BE2C (cell line): Measurements from ENCODE around the gene PHKB.
"Not testable (repeated sequence)": the region's sequence is repeated elsewhere in the genome, so short reads cannot be mapped to it uniquely, and the experiment has no call there.

Source experiments
- DNase-seq: peaks from one replicate; pipeline ENCODE4 v3.0.0-alpha.2; 2020
- H3K27me3 ChIP-seq: fragments of 250-450 bp; sonication (Bioruptor Pico); 2 replicates; pipeline ENCODE4 v1.5.1; 2020; ENCODE audit warnings: mild to moderate bottlenecking
- H3K36me3 ChIP-seq: fragments of 250-450 bp; sonication (Bioruptor Pico); 2 replicates; pipeline ENCODE4 v1.5.1; 2020; ENCODE audit warnings: mild to moderate bottlenecking
- H3K4me1 ChIP-seq: fragments of 250-450 bp; sonication (Bioruptor Pico); 2 replicates; pipeline ENCODE4 v1.5.1; 2020
- H3K4me3 ChIP-seq: 2 replicates; pipeline ENCODE4 v1.5.1; 2011; ENCODE audit warnings: low read depth, low read length
- H3K9me3 ChIP-seq: fragments of 250-450 bp; sonication (Bioruptor Pico); 2 replicates; pipeline ENCODE4 v1.5.1; 2020
- TF ChIP-seq, protein P1 (sequence below): IDR thresholded peaks from 2 replicates; pipeline ENCODE4 v1.5.1; 2012; ENCODE audit warnings: mild to moderate bottlenecking, low read depth, low read length

Gene PHKB

GRCh38 chr16:47461598-47462266 lies 601 bp downstream of the PHKB start:
- no peaks in the 10 kb centered on the region; the same call in 1 of the 2 replicates for H3K36me3 ChIP-seq
- TF ChIP-seq, protein P1, sequence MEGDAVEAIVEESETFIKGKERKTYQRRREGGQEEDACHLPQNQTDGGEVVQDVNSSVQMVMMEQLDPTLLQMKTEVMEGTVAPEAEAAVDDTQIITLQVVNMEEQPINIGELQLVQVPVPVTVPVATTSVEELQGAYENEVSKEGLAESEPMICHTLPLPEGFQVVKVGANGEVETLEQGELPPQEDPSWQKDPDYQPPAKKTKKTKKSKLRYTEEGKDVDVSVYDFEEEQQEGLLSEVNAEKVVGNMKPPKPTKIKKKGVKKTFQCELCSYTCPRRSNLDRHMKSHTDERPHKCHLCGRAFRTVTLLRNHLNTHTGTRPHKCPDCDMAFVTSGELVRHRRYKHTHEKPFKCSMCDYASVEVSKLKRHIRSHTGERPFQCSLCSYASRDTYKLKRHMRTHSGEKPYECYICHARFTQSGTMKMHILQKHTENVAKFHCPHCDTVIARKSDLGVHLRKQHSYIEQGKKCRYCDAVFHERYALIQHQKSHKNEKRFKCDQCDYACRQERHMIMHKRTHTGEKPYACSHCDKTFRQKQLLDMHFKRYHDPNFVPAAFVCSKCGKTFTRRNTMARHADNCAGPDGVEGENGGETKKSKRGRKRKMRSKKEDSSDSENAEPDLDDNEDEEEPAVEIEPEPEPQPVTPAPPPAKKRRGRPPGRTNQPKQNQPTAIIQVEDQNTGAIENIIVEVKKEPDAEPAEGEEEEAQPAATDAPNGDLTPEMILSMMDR, result no peak
- H3K27me3 ChIP-seq, result no peaks in the 10 kb centered on the region
- no peaks in the 10 kb centered on the region for H3K9me3 ChIP-seq
- peak overlapping the region; percentile 96 for H3K4me3 ChIP-seq
- H3K4me1 ChIP-seq, result no peaks in the 10 kb centered on the region
- no peak for DNase-seq

GRCh38 chr16:47463771-47464624 lies 2.9 kb downstream of the PHKB start:
- no peaks in the 10 kb centered on the region; the same call in 1 of the 2 replicates for H3K36me3 ChIP-seq
- peaks cover 9% of the 10 kb centered on the region for H3K4me1 ChIP-seq
- TF ChIP-seq, protein P1, result no peak
- no peaks in the 10 kb centered on the region for H3K9me3 ChIP-seq
- no peaks in the 10 kb centered on the region for H3K27me3 ChIP-seq
- no peak overlapping the region for H3K4me3 ChIP-seq
- peak; percentile 64 for DNase-seq

DNA sequence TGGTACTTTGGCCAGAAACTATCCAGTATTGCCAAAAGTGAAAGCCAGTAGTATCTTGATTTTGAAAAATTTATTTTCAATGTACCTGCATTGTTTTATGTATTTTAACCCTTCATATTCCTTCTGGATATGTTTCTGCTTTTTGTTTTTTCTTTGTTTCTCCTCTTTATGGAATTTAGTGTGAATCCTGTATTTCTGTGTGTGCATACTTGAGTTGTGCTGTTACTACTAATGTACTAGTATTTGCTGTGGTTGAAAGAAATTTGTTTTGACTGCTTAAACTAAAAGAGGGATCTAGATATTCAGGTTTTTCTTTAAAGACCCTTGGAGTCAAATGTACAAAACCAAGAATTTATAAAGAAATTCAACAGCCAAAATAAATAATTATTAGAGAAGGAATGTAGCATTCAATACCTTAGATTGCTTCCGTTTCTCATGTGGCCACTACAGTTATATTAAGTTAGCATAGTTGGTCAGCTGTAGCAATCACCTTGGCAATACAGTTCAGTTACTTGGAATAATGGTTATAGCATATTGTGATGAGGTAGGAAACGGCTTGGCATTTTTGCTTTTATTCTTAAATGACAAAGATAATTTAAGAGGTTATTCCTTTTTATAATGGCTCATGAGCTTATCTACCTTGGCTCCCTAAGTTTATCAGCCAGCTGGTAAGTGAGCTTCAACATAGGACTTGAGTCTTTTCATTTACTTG lies 4.9 kb downstream of the PHKB start:
- Histone ChIP-seq H3K36me3 (no peaks in the 10 kb centered on the region), H3K9me3 (no peaks in the 10 kb centered on the region), H3K4me1 (peaks cover 18% of the 10 kb centered on the region), H3K4me3 (no peak overlapping the region), H3K27me3 (no peaks in the 10 kb centered on the region)
- TF ChIP-seq, protein P1, result no peak
- DNase-seq, result no peak

DNA sequence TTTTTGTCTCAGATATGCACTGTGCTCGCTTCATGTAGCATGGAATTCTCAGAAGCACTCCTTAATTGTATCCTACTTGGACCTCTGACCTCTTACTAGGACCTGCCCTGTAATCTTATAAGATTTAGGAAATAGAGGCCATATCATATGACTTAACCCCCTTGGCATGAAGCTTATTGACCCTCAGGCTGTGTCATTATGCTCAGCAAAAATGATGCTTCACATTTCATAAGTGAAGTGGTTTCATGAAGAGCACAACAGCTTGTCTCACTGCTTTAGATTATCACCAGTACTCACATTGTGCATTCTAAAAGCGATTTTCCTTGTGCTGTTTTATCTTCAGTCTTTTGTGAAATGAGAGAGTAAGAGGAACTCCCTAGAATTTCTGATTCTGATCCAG lies 6.4 kb downstream of the PHKB start:
- Histone ChIP-seq H3K27me3 (no peaks in the 10 kb centered on the region), H3K4me3 (no peak overlapping the region), H3K4me1 (peaks cover 18% of the 10 kb centered on the region), H3K9me3 (no peaks in the 10 kb centered on the region), H3K36me3 (no peaks in the 10 kb centered on the region)
- no peak for DNase-seq
- TF ChIP-seq, protein P1, result no peak

DNA sequence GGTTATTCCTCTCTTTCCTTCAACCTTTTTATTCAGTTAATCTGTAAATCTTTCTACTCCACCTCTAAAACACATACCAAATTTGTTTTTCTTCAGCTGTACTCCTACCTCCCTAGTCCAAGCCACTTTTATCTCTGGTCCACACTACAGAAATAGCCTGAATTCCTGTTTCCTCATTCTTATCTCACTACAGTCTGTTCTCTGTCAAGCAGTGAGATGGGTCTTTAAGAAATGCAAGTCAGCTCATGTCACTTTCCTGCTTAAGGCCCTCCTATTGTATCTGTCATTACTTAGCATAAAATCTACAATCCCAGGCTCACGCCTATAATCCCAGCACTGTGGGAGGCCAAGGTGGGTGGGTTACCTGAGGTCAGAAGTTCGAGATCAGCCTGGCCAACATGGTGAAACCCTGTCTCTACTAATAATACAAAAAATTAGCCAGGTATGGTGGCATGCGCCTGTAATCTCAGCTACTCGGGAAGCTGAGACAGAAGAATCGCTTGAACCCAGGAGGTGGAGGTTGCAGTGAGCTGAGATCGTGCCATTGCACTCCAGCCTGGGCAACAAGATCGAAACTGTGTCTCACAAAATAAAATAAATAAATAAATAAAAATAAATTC lies 7.0 kb downstream of the PHKB start:
- not testable (repeated sequence) for DNase-seq, H3K4me3 ChIP-seq, H3K36me3 ChIP-seq, H3K27me3 ChIP-seq, H3K9me3 ChIP-seq
- H3K4me1 ChIP-seq, result peaks cover 18% of the 10 kb centered on the region

DNA sequence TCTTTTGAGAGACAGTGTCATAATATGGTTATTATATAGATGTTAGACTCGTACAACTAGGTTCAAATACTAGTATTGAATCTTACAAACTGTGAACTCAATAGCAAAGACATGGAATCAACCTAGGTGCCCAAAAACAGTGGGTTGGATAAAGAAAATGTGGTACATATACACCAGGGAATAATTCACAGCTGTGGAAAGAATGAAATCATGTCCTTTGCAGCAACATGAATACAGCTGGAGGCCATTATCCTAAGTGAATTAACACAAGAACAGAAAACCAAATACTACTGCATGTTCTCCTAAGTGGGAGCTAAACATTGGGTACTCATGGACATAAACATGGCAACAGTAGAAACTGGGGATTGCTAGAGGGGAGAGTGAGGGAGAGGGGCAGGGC lies 8.1 kb downstream of the PHKB start:
- no peak for DNase-seq
- Histone ChIP-seq H3K27me3 (no peaks in the 10 kb centered on the region), H3K4me1 (peaks cover 18% of the 10 kb centered on the region), H3K36me3 (no peaks in the 10 kb centered on the region), H3K9me3 (no peaks in the 10 kb centered on the region), H3K4me3 (no peak overlapping the region)
- TF ChIP-seq, protein P1, result no peak
